Fibroblast of the aortic adventitia (primary cell): ENCODE results near the gene MOB1B. TPM values are rescaled to one million over a fixed set of nuclear protein-coding genes. Genes with fewer than 3 reads are reported as not detected.
A peak's percentile ranks its signal among the peaks of the same experiment; 100 is the strongest.

Experiments
- DNase-seq: peaks from one replicate; pipeline ENCODE4 v3.0.0-alpha.2; 2010; ENCODE audit warnings: low read depth
- H3K4me3 ChIP-seq: 2 replicates; pipeline ENCODE4 v1.5.1; 2011; ENCODE audit warnings: low read depth, mild to moderate bottlenecking, control low read depth, low read length, moderate library complexity
- CTCF ChIP-seq: IDR thresholded peaks from 2 replicates; pipeline ENCODE4 v1.5.1; 2011; ENCODE audit warnings: mild to moderate bottlenecking, low read length, control low read depth, inconsistent platforms; ENCODE audit not compliant: insufficient read depth
- total RNA-seq: library from RNA; depleted of rRNA; stranded (reverse); fragments of >200 nt; gene quantifications from 2 replicates; pipeline ENCODE4 v1.2.3, GENCODE V29; 2012; ENCODE audit warnings: low replicate concordance

MOB1B gene
- total RNA-seq, 1 donor, result 11.8 TPM

- TF ChIP-seq CTCF, result no peak
- DNase-seq, result peak; percentile 69
- no peak overlapping the region for H3K4me3 ChIP-seq
Measured at GRCh38 chr4:70958681-70959080, 56.5 kb downstream of the MOB1B start.

GRCh38 chr4:70969076-70969475, 66.9 kb downstream of the MOB1B start:
- DNase-seq, result no peak
- no peak for TF ChIP-seq CTCF
- H3K4me3 ChIP-seq, result no peak overlapping the region

GRCh38 chr4:70976252-70976651, 74.1 kb downstream of the MOB1B start:
- no peak for TF ChIP-seq CTCF
- DNase-seq, result no peak
- no peak overlapping the region for H3K4me3 ChIP-seq

- no peak overlapping the region for H3K4me3 ChIP-seq
- DNase-seq, result no peak
- no peak for TF ChIP-seq CTCF
Measured at GRCh38 chr4:70979445-70980008, 77.4 kb downstream of the MOB1B start.

- DNase-seq, result no peak
- no peak overlapping the region for H3K4me3 ChIP-seq
- TF ChIP-seq CTCF, result no peak
Measured at GRCh38 chr4:70980196-70980595, 78.0 kb downstream of the MOB1B start.

- DNase-seq, result no peak
- TF ChIP-seq CTCF, result no peak
- H3K4me3 ChIP-seq, result no peak overlapping the region
Measured at GRCh38 chr4:70984106-70984505, 81.9 kb downstream of the MOB1B start.

- no peak for DNase-seq
- no peak overlapping the region for H3K4me3 ChIP-seq
- TF ChIP-seq CTCF, result no peak
Measured at GRCh38 chr4:70984589-70984988, 82.4 kb downstream of the MOB1B start.
